RWPE2 (cell line): ENCODE results near the gene AIFM3.

Experiments
- ATAC-seq: fragments of 200-7000 bp; cut with Tn5 transposase; 3 replicates; pipeline ENCODE4 v1.9.1; 2021; ENCODE audit warnings: low read depth
- DNase-seq: peaks from one replicate; pipeline ENCODE4 v3.0.0-alpha.2; 2020; ENCODE audit warnings: low spot score
- H3K27ac ChIP-seq: fragments of 450-650 bp; 2 replicates; pipeline ENCODE4 v1.5.1; 2017; ENCODE audit warnings: mild to moderate bottlenecking; ENCODE audit not compliant: poor library complexity, severe bottlenecking
- H3K27me3 ChIP-seq: fragments of 250-450 bp; sonication (Bioruptor Pico); 2 replicates; pipeline ENCODE4 v1.5.1; 2021; ENCODE audit warnings: mild to moderate bottlenecking, moderate library complexity; ENCODE audit not compliant: insufficient read depth, poor library complexity, severe bottlenecking
- H3K36me3 ChIP-seq: fragments of 250-450 bp; sonication (Bioruptor Pico); 2 replicates; pipeline ENCODE4 v1.5.1; 2020; ENCODE audit warnings: low read depth, mild to moderate bottlenecking, moderate library complexity
- H3K4me1 ChIP-seq: fragments of 250-450 bp; sonication (Bioruptor Pico); 2 replicates; pipeline ENCODE4 v1.5.1; 2021; ENCODE audit warnings: mild to moderate bottlenecking, moderate library complexity; ENCODE audit not compliant: insufficient read depth, poor library complexity, severe bottlenecking
- H3K4me3 ChIP-seq: fragments of 250-450 bp; sonication (Bioruptor Pico); 2 replicates; pipeline ENCODE4 v1.5.1; 2021; ENCODE audit warnings: mild to moderate bottlenecking, moderate library complexity; ENCODE audit not compliant: severe bottlenecking
- H3K9me3 ChIP-seq: fragments of 250-450 bp; sonication (Bioruptor Pico); 2 replicates; pipeline ENCODE4 v1.5.1; 2021; ENCODE audit warnings: mild to moderate bottlenecking, moderate library complexity; ENCODE audit not compliant: severe bottlenecking
- TF ChIP-seq, protein P1 (sequence below): fragments of 450-650 bp; IDR thresholded peaks from one replicate; pipeline ENCODE4 v1.5.1; 2017; ENCODE audit warnings: mild to moderate bottlenecking, moderate library complexity; ENCODE audit not compliant: poor library complexity, severe bottlenecking

AIFM3 gene

DNA sequence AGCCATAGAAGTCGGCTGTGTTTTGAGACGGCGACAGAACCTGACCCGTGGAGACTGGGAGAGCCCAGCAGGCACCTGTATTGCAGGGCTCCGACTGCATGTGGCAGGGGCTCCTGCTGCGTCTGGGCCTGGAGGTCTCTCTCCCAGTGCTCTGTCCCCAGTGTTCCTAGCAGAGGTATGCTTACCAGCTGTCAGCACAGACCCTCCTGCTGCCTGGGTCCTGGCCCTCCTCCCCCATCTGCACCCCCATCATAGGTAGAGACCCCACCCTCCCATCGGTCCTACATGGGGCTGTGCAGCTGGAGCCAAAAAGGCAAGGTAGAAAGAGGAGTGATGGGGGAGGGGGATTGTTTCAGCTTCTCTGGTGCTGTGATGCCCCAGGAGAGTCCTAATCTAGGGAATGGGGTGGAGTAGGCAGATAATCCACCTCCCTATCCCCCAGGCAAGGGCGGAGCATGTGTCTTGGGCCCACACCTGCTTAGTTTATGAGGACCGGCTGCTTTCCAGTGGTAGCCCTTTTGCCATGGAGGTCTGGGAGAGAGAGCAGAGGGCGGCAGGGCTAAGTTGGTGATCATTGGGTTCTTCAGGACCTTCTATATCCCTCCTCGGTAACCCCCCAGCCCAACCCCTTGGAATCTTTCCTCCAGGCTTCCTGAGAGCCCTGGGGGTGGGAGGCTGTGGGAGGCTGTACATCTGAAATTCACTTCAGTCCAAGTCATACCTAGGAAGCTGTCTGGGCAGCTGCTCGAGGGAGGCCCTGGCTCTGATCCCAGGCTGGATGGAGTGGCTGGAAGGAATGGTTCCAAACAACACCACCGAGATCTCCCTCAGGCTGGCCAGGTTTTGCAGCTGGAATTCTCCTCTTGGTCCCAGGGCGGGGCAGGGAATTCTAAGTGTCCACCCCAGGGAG lies 60.0 kb downstream of the AIFM3 start:
- Histone ChIP-seq H3K9me3 (no peaks in the 10 kb centered on the region), H3K36me3 (no peaks in the 10 kb centered on the region), H3K27ac (peak overlapping the region; percentile 59), H3K4me1 (peaks cover 30% of the 10 kb centered on the region), H3K4me3 (no peak overlapping the region), H3K27me3 (no peaks in the 10 kb centered on the region)
- DNase-seq: no peak
- TF ChIP-seq, protein P1, sequence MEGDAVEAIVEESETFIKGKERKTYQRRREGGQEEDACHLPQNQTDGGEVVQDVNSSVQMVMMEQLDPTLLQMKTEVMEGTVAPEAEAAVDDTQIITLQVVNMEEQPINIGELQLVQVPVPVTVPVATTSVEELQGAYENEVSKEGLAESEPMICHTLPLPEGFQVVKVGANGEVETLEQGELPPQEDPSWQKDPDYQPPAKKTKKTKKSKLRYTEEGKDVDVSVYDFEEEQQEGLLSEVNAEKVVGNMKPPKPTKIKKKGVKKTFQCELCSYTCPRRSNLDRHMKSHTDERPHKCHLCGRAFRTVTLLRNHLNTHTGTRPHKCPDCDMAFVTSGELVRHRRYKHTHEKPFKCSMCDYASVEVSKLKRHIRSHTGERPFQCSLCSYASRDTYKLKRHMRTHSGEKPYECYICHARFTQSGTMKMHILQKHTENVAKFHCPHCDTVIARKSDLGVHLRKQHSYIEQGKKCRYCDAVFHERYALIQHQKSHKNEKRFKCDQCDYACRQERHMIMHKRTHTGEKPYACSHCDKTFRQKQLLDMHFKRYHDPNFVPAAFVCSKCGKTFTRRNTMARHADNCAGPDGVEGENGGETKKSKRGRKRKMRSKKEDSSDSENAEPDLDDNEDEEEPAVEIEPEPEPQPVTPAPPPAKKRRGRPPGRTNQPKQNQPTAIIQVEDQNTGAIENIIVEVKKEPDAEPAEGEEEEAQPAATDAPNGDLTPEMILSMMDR: no peak
- ATAC-seq: peak; percentile 67

DNA sequence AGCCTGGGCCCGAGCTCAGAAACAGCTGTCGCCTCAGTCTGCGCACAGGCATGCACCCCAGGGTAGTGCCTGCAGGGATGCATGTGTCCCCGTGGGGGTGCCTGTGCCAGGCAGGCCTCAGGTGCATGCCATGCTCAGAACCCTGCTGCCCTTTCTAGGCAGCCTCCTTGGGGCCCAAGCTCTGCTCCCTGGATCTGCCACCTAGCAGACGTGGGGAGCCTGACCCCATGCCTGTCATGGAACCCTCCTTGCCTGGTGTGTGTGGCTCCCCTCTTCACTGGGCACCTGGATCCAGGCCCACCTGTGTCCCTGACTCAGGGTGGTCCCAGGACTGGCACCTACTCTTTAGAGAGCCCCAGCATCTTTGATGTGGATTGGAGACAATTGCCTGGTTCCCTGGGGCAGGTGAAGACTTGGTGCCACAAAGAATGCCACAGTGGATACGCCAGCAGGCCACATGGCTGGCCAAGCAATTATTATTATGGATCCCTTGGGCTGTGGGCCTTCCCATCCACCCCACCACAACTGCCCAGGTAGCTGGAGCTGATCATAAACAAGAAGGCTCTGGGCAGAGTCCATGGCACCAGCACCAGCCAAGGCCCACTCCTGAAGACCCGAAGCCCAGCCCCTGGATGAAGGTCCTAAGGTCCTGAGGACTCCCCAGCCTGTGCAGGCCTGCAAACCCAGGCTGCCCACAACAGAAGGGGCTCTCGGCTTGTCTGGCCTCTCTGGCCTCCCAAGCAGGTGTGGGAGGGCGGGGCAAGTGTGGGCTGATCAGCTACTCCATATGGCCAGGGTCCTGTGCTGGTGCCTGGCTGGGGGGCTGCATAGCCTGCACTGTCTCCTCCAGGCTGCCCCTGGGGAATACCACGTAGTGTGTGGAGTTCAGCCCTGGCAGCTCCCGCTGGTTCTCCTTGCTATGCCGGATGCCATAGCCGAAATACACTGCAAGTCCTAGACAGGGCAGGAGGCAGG lies 61.5 kb downstream of the AIFM3 start:
- ATAC-seq (no peak), DNase-seq (no peak)
- Histone ChIP-seq H3K27me3 (no peaks in the 10 kb centered on the region), H3K36me3 (no peaks in the 10 kb centered on the region), H3K4me3 (no peak overlapping the region), H3K4me1 (peaks cover 30% of the 10 kb centered on the region), H3K27ac (no peak overlapping the region), H3K9me3 (no peaks in the 10 kb centered on the region)
- TF ChIP-seq, protein P1: no peak

DNA sequence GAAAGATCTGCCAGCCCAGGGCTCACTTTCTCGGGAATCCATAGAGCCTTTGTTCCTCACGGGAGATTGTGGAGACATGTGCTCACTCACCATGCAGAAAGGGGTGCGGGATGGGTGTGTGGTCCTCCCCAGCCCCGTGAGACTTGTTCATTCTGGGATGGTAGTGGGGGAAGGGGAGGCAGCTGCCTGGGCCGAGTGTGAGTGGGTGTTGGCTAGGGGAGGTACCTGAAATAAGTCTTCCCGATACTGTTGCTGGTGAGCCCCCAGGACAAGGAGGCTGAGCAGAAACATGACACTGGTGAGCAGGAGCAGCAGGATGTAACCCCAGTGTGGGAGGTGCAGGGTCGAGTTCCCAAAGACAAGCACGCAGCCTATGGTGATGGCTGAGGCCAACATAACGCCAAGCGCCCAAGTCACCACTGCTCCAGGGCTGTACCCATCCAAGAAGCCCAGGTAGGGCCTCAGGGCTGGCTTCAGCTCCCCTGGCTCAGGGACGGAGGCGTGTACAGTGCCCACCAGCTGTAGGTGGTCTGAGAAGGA lies 62.5 kb downstream of the AIFM3 start:
- no peak for ATAC-seq
- H3K36me3 ChIP-seq: no peaks in the 10 kb centered on the region

DNA sequence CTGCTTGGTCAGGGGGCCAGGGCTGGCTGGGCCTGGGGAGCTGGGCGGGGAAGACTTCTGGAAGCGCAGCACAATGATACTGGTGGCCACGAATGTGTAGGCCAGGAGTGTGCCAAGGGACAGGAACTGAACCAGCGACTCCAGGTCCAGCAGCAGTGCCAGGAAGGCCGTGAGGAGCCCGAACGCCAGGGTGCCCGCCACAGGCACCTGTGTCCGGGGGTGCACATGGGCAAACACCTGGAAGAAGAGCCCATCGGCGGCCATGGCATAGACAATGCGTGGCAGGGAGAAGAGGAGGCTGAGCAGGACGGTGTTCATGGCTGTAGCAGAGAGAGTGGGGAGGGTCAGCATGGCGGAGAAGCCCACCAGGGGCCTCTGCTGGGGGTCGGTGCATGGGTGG lies 63.0 kb downstream of the AIFM3 start:
- TF ChIP-seq, protein P1: no peak
- no peak for ATAC-seq
- DNase-seq: no peak
- no peaks in the 10 kb centered on the region for H3K9me3 ChIP-seq
- no peaks in the 10 kb centered on the region for H3K27me3 ChIP-seq
- no peak overlapping the region for H3K27ac ChIP-seq
- H3K4me3 ChIP-seq: no peak overlapping the region
- H3K36me3 ChIP-seq: no peaks in the 10 kb centered on the region
- H3K4me1 ChIP-seq: peaks cover 28% of the 10 kb centered on the region

More for the DNA sequence above, 62.5 kb downstream of the AIFM3 start:
- no peak overlapping the region for H3K27ac ChIP-seq
- DNase-seq: no peak
- no peaks in the 10 kb centered on the region for H3K9me3 ChIP-seq
- H3K4me3 ChIP-seq: no peak overlapping the region
- H3K4me1 ChIP-seq: peaks cover 30% of the 10 kb centered on the region
- TF ChIP-seq, protein P1: no peak
- no peaks in the 10 kb centered on the region for H3K27me3 ChIP-seq
